ENCODE data around the gene ACER2.

DNA sequence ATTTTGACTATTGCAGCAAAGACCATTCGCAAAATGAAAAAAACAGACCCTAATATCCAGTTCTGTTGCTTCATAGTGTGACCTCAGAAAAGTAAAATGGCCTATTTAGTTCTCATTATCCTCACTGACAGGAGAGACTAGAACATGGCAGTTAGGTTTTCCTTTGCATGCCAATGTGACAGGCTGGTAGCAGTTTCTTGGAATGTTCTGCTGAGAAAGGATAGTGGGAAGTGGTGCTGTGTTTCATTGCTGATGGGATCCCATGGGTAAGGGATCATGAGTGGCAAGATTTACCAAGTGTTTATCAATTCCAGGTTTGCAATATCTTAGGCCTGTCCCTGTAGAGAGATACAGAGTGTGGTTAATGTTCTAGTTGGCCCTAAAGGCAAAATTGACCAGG is 88.5 kb downstream of the ACER2 start:
- TF ChIP-seq, protein P1, sequence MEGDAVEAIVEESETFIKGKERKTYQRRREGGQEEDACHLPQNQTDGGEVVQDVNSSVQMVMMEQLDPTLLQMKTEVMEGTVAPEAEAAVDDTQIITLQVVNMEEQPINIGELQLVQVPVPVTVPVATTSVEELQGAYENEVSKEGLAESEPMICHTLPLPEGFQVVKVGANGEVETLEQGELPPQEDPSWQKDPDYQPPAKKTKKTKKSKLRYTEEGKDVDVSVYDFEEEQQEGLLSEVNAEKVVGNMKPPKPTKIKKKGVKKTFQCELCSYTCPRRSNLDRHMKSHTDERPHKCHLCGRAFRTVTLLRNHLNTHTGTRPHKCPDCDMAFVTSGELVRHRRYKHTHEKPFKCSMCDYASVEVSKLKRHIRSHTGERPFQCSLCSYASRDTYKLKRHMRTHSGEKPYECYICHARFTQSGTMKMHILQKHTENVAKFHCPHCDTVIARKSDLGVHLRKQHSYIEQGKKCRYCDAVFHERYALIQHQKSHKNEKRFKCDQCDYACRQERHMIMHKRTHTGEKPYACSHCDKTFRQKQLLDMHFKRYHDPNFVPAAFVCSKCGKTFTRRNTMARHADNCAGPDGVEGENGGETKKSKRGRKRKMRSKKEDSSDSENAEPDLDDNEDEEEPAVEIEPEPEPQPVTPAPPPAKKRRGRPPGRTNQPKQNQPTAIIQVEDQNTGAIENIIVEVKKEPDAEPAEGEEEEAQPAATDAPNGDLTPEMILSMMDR (IDR thresholded peaks at IDR 0.05), result no peak
- TF ChIP-seq POLR2A (IDR thresholded peaks at IDR 0.05), result no peak
